Subcutaneous adipose tissue (tissue), 4 donors: ENCODE results near the gene EVL. TPM values are rescaled to one million over a fixed set of nuclear protein-coding genes. Genes with fewer than 3 reads are reported as not detected.

Experiments
- CTCF ChIP-seq: fragments of 450-650 bp; IDR thresholded peaks from one replicate; pipeline ENCODE4 v1.5.1; 2016; ENCODE audit warnings: low read depth, mild to moderate bottlenecking, control low read depth, antibody characterized with exemption, moderate library complexity
- total RNA-seq, 4 donors: library from RNA; depleted of rRNA; stranded (reverse); fragments of >200 nt; gene quantifications; one replicate each; pipeline ENCODE4 v1.1.0, GENCODE V29; 2016

Gene EVL
- total RNA-seq, 4 donors from 2014 or later = 36.7 to 108 (median 46.5) TPM

GRCh38 chr14:100025111-100025510, 40.1 kb upstream of the EVL start:
- no peak for TF ChIP-seq CTCF

- TF ChIP-seq CTCF = no peak
Measured at GRCh38 chr14:100027771-100028490, 37.3 kb upstream of the EVL start.

GRCh38 chr14:100028990-100029677, 36.1 kb upstream of the EVL start:
- no peak for TF ChIP-seq CTCF

- TF ChIP-seq CTCF = no peak
Measured at GRCh38 chr14:100030452-100031153, 34.6 kb upstream of the EVL start.

GRCh38 chr14:100031506-100032281, 33.5 kb upstream of the EVL start:
- no peak for TF ChIP-seq CTCF

- no peak for TF ChIP-seq CTCF
Measured at GRCh38 chr14:100032738-100033137, 32.5 kb upstream of the EVL start.
